Loucy (cell line): ENCODE results near the gene SLC16A13.
A peak's percentile ranks its signal among the peaks of the same experiment; 100 is the strongest.

Experiments
- H2AFZ ChIP-seq: fragments of 200-600 bp; sonication (generic); 2 replicates; pipeline ENCODE4 v1.6.0; 2016; ENCODE audit warnings: antibody characterized with exemption, mild to moderate bottlenecking, low read length, moderate library complexity
- H3F3A ChIP-seq: fragments of 200-600 bp; 2 replicates; pipeline ENCODE4 v1.6.0; 2016; ENCODE audit warnings: antibody characterized with exemption, low read depth, mild to moderate bottlenecking
- H3K27me3 ChIP-seq: fragments of 200-600 bp; sonication (generic); 2 replicates; pipeline ENCODE4 v1.6.1; 2014; ENCODE audit warnings: low read length, mild to moderate bottlenecking; ENCODE audit not compliant: insufficient read depth, poor library complexity, severe bottlenecking
- H3K36me3 ChIP-seq: fragments of 200-600 bp; sonication (generic); 2 replicates; pipeline ENCODE4 v1.6.1; 2016; ENCODE audit warnings: low read length; ENCODE audit not compliant: insufficient read depth
- H3K4me1 ChIP-seq: fragments of 200-600 bp; sonication (generic); 2 replicates; pipeline ENCODE4 v1.5.1; 2014; ENCODE audit warnings: low read length, mild to moderate bottlenecking; ENCODE audit not compliant: insufficient read depth, poor library complexity, severe bottlenecking
- H3K4me2 ChIP-seq: fragments of 200-600 bp; sonication (generic); 2 replicates; pipeline ENCODE4 v1.6.0; 2014; ENCODE audit warnings: antibody characterized with exemption, low read length, low read depth, mild to moderate bottlenecking; ENCODE audit not compliant: poor library complexity, severe bottlenecking
- H3K4me3 ChIP-seq: fragments of 200-600 bp; sonication (generic); 2 replicates; pipeline ENCODE4 v1.5.1; 2014; ENCODE audit warnings: low read length, mild to moderate bottlenecking, mixed read lengths; ENCODE audit not compliant: poor library complexity, severe bottlenecking
- H3K79me2 ChIP-seq: fragments of 200-600 bp; sonication (generic); 2 replicates; pipeline ENCODE4 v1.6.1; 2014; ENCODE audit warnings: low read length; ENCODE audit not compliant: insufficient read depth
- H3K9ac ChIP-seq: fragments of 200-600 bp; sonication (generic); 2 replicates; pipeline ENCODE4 v1.6.0; 2014; ENCODE audit warnings: mild to moderate bottlenecking, low read depth, low read length, moderate library complexity; ENCODE audit not compliant: poor library complexity, severe bottlenecking
- H3K9me2 ChIP-seq: fragments of 200-600 bp; sonication (generic); replicated peaks from 2 replicates; pipeline ENCODE4 v1.6.1; 2016; ENCODE audit warnings: low read depth, low read length, mixed read lengths
- H3K9me3 ChIP-seq: fragments of 200-600 bp; sonication (generic); 2 replicates; pipeline ENCODE4 v1.6.1; 2014; ENCODE audit warnings: mild to moderate bottlenecking, antibody characterized with exemption, low read length, low read depth; ENCODE audit not compliant: insufficient read depth
- H4K20me1 ChIP-seq: fragments of 200-600 bp; sonication (generic); 2 replicates; pipeline ENCODE4 v1.6.0; 2014; ENCODE audit warnings: antibody characterized with exemption, low read length, mild to moderate bottlenecking; ENCODE audit not compliant: insufficient read depth, poor library complexity, severe bottlenecking
- CTCF ChIP-seq: fragments of 200-600 bp; sonication (generic); conservative IDR thresholded peaks from 2 replicates; pipeline ENCODE4 v1.5.1; 2014; ENCODE audit warnings: mild to moderate bottlenecking, antibody characterized with exemption, low read length
- EZH2phosphoT487 ChIP-seq: fragments of 200-600 bp; IDR thresholded peaks from 2 replicates; pipeline ENCODE4 v1.6.1; 2018; ENCODE audit warnings: antibody characterized with exemption, mild to moderate bottlenecking, moderate library complexity, borderline replicate concordance

SLC16A13 gene

GRCh38 chr17:7019367-7019766 lies 16.4 kb upstream of the SLC16A13 start:
- H3F3A ChIP-seq: peaks cover 2% of the 10 kb centered on the region; the same call in 1 of the 2 replicates
- no peaks in the 10 kb centered on the region for H3K27me3 ChIP-seq
- H4K20me1 ChIP-seq: no peaks in the 10 kb centered on the region
- H2AFZ ChIP-seq: no peak overlapping the region
- H3K9me3 ChIP-seq: no peaks in the 10 kb centered on the region
- no peak for TF ChIP-seq CTCF
- TF ChIP-seq EZH2phosphoT487: no peak
- no peak overlapping the region for H3K4me2 ChIP-seq
- H3K4me1 ChIP-seq: peaks cover 37% of the 10 kb centered on the region
- H3K79me2 ChIP-seq: peaks cover 13% of the 10 kb centered on the region
- no peaks in the 10 kb centered on the region for H3K9me2 ChIP-seq
- no peak overlapping the region for H3K9ac ChIP-seq
- H3K36me3 ChIP-seq: no peaks in the 10 kb centered on the region
- no peak overlapping the region for H3K4me3 ChIP-seq

GRCh38 chr17:7019839-7020519 lies 15.8 kb upstream of the SLC16A13 start:
- H3K4me1 ChIP-seq: peaks cover 37% of the 10 kb centered on the region
- no peak overlapping the region for H2AFZ ChIP-seq
- peaks cover 1% of the 10 kb centered on the region; the same call in 1 of the 2 replicates for H3F3A ChIP-seq
- H3K36me3 ChIP-seq: no peaks in the 10 kb centered on the region
- H3K9ac ChIP-seq: no peak overlapping the region
- H3K27me3 ChIP-seq: no peaks in the 10 kb centered on the region
- peaks cover 13% of the 10 kb centered on the region for H3K79me2 ChIP-seq
- no peak overlapping the region for H3K4me3 ChIP-seq
- H3K9me3 ChIP-seq: no peaks in the 10 kb centered on the region
- no peaks in the 10 kb centered on the region for H3K9me2 ChIP-seq
- H3K4me2 ChIP-seq: no peak overlapping the region
- no peaks in the 10 kb centered on the region for H4K20me1 ChIP-seq
- TF ChIP-seq CTCF (no peak), EZH2phosphoT487 (no peak)

- H3K9me2 ChIP-seq: no peaks in the 10 kb centered on the region
- H2AFZ ChIP-seq: peak overlapping the region; percentile 88; the same call in 1 of the 2 replicates
- H3K27me3 ChIP-seq: no peaks in the 10 kb centered on the region
- no peaks in the 10 kb centered on the region for H3F3A ChIP-seq
- H3K36me3 ChIP-seq: no peaks in the 10 kb centered on the region
- H3K79me2 ChIP-seq: peaks cover 3% of the 10 kb centered on the region; the same call in 1 of the 2 replicates
- H3K4me1 ChIP-seq: peaks cover 26% of the 10 kb centered on the region
- peak overlapping the region; percentile 26 for H3K9ac ChIP-seq
- TF ChIP-seq EZH2phosphoT487 (no peak), CTCF (no peak)
- H3K4me3 ChIP-seq: no peak overlapping the region
- peak overlapping the region; percentile 60 for H3K4me2 ChIP-seq
- no peaks in the 10 kb centered on the region for H4K20me1 ChIP-seq
- no peaks in the 10 kb centered on the region for H3K9me3 ChIP-seq
Observed at GRCh38 chr17:7020894-7021664, 14.7 kb upstream of the SLC16A13 start.
